Stimulated activated naive CD8-positive, alpha-beta T cell treated with anti-CD3 and anti-CD28 coated beads, Interleukin-15, amount 100 ng/mL, for 72 hours (primary cell): Measurements from ENCODE around the gene DIS3L2.
A peak's percentile ranks its signal among the peaks of the same experiment; 100 is the strongest.

ENCODE experiments used
- ATAC-seq: fragments of 150-1000 bp; cut with Tn5 transposase; 2 replicates; pipeline ENCODE4 v1.10.0; 2021; ENCODE audit warnings: mild to moderate bottlenecking, moderate library complexity
- DNase-seq, 2 donors: peaks; one replicate each; pipeline ENCODE4 v3.0.0; 2021 to 2022
- H3K27ac Mint-ChIP-seq, 2 donors: one replicate each; pipeline ENCODE4 v1.8.0; 2022; ENCODE audit warnings: mild to moderate bottlenecking in 2 of 2, mixed read lengths in 2 of 2, moderate library complexity in 2 of 2
- H3K27me3 Mint-ChIP-seq: one replicate; pipeline ENCODE4 v1.8.0; 2022; ENCODE audit warnings: mixed read lengths
- H3K4me1 Mint-ChIP-seq: one replicate; pipeline ENCODE4 v1.8.0; 2022; ENCODE audit warnings: mild to moderate bottlenecking, mixed read lengths
- H3K4me3 Mint-ChIP-seq, 2 donors: one replicate each; pipeline ENCODE4 v1.8.0; 2022; ENCODE audit warnings: mild to moderate bottlenecking in 2 of 2, mixed read lengths in 2 of 2, moderate library complexity in 1 of 2
- H3K9me3 Mint-ChIP-seq, 2 donors: one replicate each; pipeline ENCODE4 v1.8.0; 2022; ENCODE audit warnings: mixed read lengths in 2 of 2

DIS3L2 gene

GRCh38 chr2:232286001-232286868 is 324.7 kb downstream of the DIS3L2 start:
- Mint-ChIP-seq H3K27ac (peak overlapping the region; percentile 94 to 95), H3K27me3 (no peaks in the 10 kb centered on the region), H3K9me3 (no peaks in the 10 kb centered on the region), H3K4me1 (peaks cover 49% of the 10 kb centered on the region), H3K4me3 (no peak overlapping the region)
- DNase-seq, result no peak
- ATAC-seq, result peak; percentile 35

- no peaks in the 10 kb centered on the region for H3K27me3 Mint-ChIP-seq
- DNase-seq (no peak), ATAC-seq (no peak)
- H3K4me3 Mint-ChIP-seq, result no peak overlapping the region
- H3K27ac Mint-ChIP-seq, result no peak overlapping the region
- H3K9me3 Mint-ChIP-seq, result no peaks in the 10 kb centered on the region
- H3K4me1 Mint-ChIP-seq, result peaks cover 50% of the 10 kb centered on the region
Measured at GRCh38 chr2:232287316-232287715, 325.8 kb downstream of the DIS3L2 start.

- H3K27ac Mint-ChIP-seq, result no peak overlapping the region
- no peaks in the 10 kb centered on the region for H3K9me3 Mint-ChIP-seq
- no peak for DNase-seq
- H3K4me1 Mint-ChIP-seq, result peaks cover 52% of the 10 kb centered on the region
- no peaks in the 10 kb centered on the region for H3K27me3 Mint-ChIP-seq
- H3K4me3 Mint-ChIP-seq, result no peak overlapping the region
- ATAC-seq, result no peak
Measured at GRCh38 chr2:232288489-232289030, 327.0 kb downstream of the DIS3L2 start.

GRCh38 chr2:232290668-232291067 is 329.2 kb downstream of the DIS3L2 start:
- Mint-ChIP-seq H3K4me1 (peaks cover 33% of the 10 kb centered on the region), H3K27me3 (no peaks in the 10 kb centered on the region), H3K9me3 (no peaks in the 10 kb centered on the region), H3K4me3 (no peak overlapping the region), H3K27ac (no peak overlapping the region)
- no peak for DNase-seq
- no peak for ATAC-seq

- H3K4me3 Mint-ChIP-seq, result no peak overlapping the region
- H3K4me1 Mint-ChIP-seq, result peaks cover 26% of the 10 kb centered on the region
- H3K27ac Mint-ChIP-seq, result no peak overlapping the region
- ATAC-seq (no peak), DNase-seq (no peak)
- H3K9me3 Mint-ChIP-seq, result no peaks in the 10 kb centered on the region
- H3K27me3 Mint-ChIP-seq, result no peaks in the 10 kb centered on the region
Measured at GRCh38 chr2:232291343-232291742, 329.8 kb downstream of the DIS3L2 start.

- peaks cover 20% of the 10 kb centered on the region for H3K4me1 Mint-ChIP-seq
- DNase-seq (peak; percentile 29 to 44), ATAC-seq (peak; percentile 72)
- no peaks in the 10 kb centered on the region for H3K9me3 Mint-ChIP-seq
- H3K27ac Mint-ChIP-seq, result peak overlapping the region; percentile 69 to 73
- no peak overlapping the region for H3K4me3 Mint-ChIP-seq
- H3K27me3 Mint-ChIP-seq, result no peaks in the 10 kb centered on the region
Measured at GRCh38 chr2:232292395-232293154, 331.1 kb downstream of the DIS3L2 start.

- H3K9me3 Mint-ChIP-seq, result no peaks in the 10 kb centered on the region
- H3K27ac Mint-ChIP-seq, result peak overlapping the region in 1 of 2 donors; percentile 46
- H3K27me3 Mint-ChIP-seq, result no peaks in the 10 kb centered on the region
- H3K4me1 Mint-ChIP-seq, result peaks cover 20% of the 10 kb centered on the region
- H3K4me3 Mint-ChIP-seq, result no peak overlapping the region
- ATAC-seq (no peak), DNase-seq (no peak)
Measured at GRCh38 chr2:232293191-232293590, 331.7 kb downstream of the DIS3L2 start.

GRCh38 chr2:232295971-232296370 is 334.5 kb downstream of the DIS3L2 start:
- Mint-ChIP-seq H3K27me3 (no peaks in the 10 kb centered on the region), H3K4me1 (peaks cover 41% of the 10 kb centered on the region), H3K9me3 (no peaks in the 10 kb centered on the region), H3K4me3 (no peak overlapping the region), H3K27ac (no peak overlapping the region)
- ATAC-seq (no peak), DNase-seq (no peak)

- Mint-ChIP-seq H3K27ac (no peak overlapping the region), H3K9me3 (no peaks in the 10 kb centered on the region), H3K4me1 (peaks cover 42% of the 10 kb centered on the region), H3K27me3 (no peaks in the 10 kb centered on the region), H3K4me3 (no peak overlapping the region)
- DNase-seq (no peak), ATAC-seq (no peak)
Measured at GRCh38 chr2:232296776-232297525, 335.4 kb downstream of the DIS3L2 start.

GRCh38 chr2:232299084-232299483 is 337.6 kb downstream of the DIS3L2 start:
- peak overlapping the region; percentile 13 to 15 for H3K27ac Mint-ChIP-seq

GRCh38 chr2:232299927-232300674 is 338.6 kb downstream of the DIS3L2 start:
- Mint-ChIP-seq H3K4me3 (peak overlapping the region in 1 of 2 donors; percentile 25), H3K27ac (peak overlapping the region in 1 of 2 donors; percentile 10)
- ATAC-seq, result peak; percentile 83

More at GRCh38 chr2:232299084-232299483, 337.6 kb downstream of the DIS3L2 start:
- no peaks in the 10 kb centered on the region for H3K27me3 Mint-ChIP-seq
- H3K9me3 Mint-ChIP-seq, result no peaks in the 10 kb centered on the region
- H3K4me3 Mint-ChIP-seq, result peak overlapping the region in 1 of 2 donors; percentile 6
- no peak for DNase-seq
- peaks cover 24% of the 10 kb centered on the region for H3K4me1 Mint-ChIP-seq
- peak; percentile 63 for ATAC-seq

GRCh38 chr2:232300894-232301387 is 339.4 kb downstream of the DIS3L2 start:
- peak overlapping the region in 1 of 2 donors; percentile 53 for H3K27ac Mint-ChIP-seq
- ATAC-seq (peak; percentile 76), DNase-seq (no peak)

More at GRCh38 chr2:232299927-232300674, 338.6 kb downstream of the DIS3L2 start:
- Mint-ChIP-seq H3K9me3 (no peaks in the 10 kb centered on the region), H3K4me1 (peaks cover 24% of the 10 kb centered on the region), H3K27me3 (no peaks in the 10 kb centered on the region)
- no peak for DNase-seq

GRCh38 chr2:232304236-232304635 is 342.7 kb downstream of the DIS3L2 start:
- ATAC-seq (no peak), DNase-seq (no peak)
- no peak overlapping the region for H3K4me3 Mint-ChIP-seq
- no peaks in the 10 kb centered on the region for H3K9me3 Mint-ChIP-seq
- no peak overlapping the region for H3K27ac Mint-ChIP-seq
- no peaks in the 10 kb centered on the region for H3K27me3 Mint-ChIP-seq
- H3K4me1 Mint-ChIP-seq, result peaks cover 44% of the 10 kb centered on the region

More at GRCh38 chr2:232300894-232301387, 339.4 kb downstream of the DIS3L2 start:
- Mint-ChIP-seq H3K4me1 (peaks cover 24% of the 10 kb centered on the region), H3K27me3 (no peaks in the 10 kb centered on the region), H3K9me3 (no peaks in the 10 kb centered on the region), H3K4me3 (no peak overlapping the region)

GRCh38 chr2:232306741-232307305 is 345.3 kb downstream of the DIS3L2 start:
- H3K4me1 Mint-ChIP-seq, result peaks cover 47% of the 10 kb centered on the region
- H3K4me3 Mint-ChIP-seq, result peak overlapping the region in 1 of 2 donors; percentile 30
- no peaks in the 10 kb centered on the region for H3K27me3 Mint-ChIP-seq
- peak overlapping the region; percentile 12 to 49 for H3K27ac Mint-ChIP-seq
- DNase-seq (peak in 1 of 2 donors; percentile 14), ATAC-seq (peak; percentile 26)
- H3K9me3 Mint-ChIP-seq, result peaks cover 0 to 3% of the 10 kb centered on the region in 2 donors
